OCI-LY1 (cell line): ENCODE data around the gene OR11A1.

Experiments
- H2AFZ ChIP-seq: fragments of 200-600 bp; sonication (generic), shearing (Covaris generic); 2 replicates; pipeline ENCODE4 v1.6.0; 2014; ENCODE audit warnings: antibody characterized with exemption, mild to moderate bottlenecking, low read length
- H3F3A ChIP-seq: fragments of 200-600 bp; sonication (generic), shearing (Covaris generic); 2 replicates; pipeline ENCODE4 v1.6.0; 2014; ENCODE audit warnings: mild to moderate bottlenecking, antibody characterized with exemption, low read length, moderate library complexity; ENCODE audit not compliant: insufficient read depth
- H3K27ac ChIP-seq: fragments of 200-600 bp; sonication (generic); 2 replicates; pipeline ENCODE4 v1.5.1; 2014; ENCODE audit warnings: low read length, mixed run types, mild to moderate bottlenecking, low read depth; ENCODE audit not compliant: poor library complexity, severe bottlenecking
- H3K27me3 ChIP-seq: fragments of 200-600 bp; sonication (generic); 2 replicates; pipeline ENCODE4 v1.6.0; 2014; ENCODE audit warnings: antibody characterized with exemption, mild to moderate bottlenecking, low read length, moderate library complexity; ENCODE audit not compliant: insufficient read depth
- H3K36me3 ChIP-seq: fragments of 200-600 bp; sonication (generic); 2 replicates; pipeline ENCODE4 v1.6.1; 2014; ENCODE audit warnings: mild to moderate bottlenecking, antibody characterized with exemption, low read length, moderate library complexity, mixed read lengths; ENCODE audit not compliant: insufficient read depth
- H3K4me1 ChIP-seq: fragments of 200-600 bp; sonication (generic); 2 replicates; pipeline ENCODE4 v1.5.1; 2014; ENCODE audit warnings: mild to moderate bottlenecking, low read length, moderate library complexity; ENCODE audit not compliant: insufficient read depth, severe bottlenecking
- H3K4me2 ChIP-seq: fragments of 200-600 bp; sonication (generic), shearing (Covaris generic); 2 replicates; pipeline ENCODE4 v1.6.1; 2014; ENCODE audit warnings: low read length
- H3K4me3 ChIP-seq: fragments of 200-600 bp; sonication (generic); 2 replicates; pipeline ENCODE4 v1.5.1; 2014; ENCODE audit warnings: low read length, low read depth, mild to moderate bottlenecking, mixed read lengths; ENCODE audit not compliant: poor library complexity, severe bottlenecking
- H3K79me2 ChIP-seq: fragments of 200-600 bp; shearing (Covaris generic); 2 replicates; pipeline ENCODE4 v1.6.1; 2016; ENCODE audit warnings: mixed run types, low read length, mixed read lengths; ENCODE audit not compliant: insufficient read depth
- H3K9ac ChIP-seq: fragments of 200-600 bp; sonication (generic), shearing (Covaris generic); 2 replicates; pipeline ENCODE4 v1.6.1; 2014; ENCODE audit warnings: mild to moderate bottlenecking, low read length, mixed read lengths
- H3K9me2 ChIP-seq: fragments of 200-600 bp; sonication (generic), shearing (Covaris generic); 2 replicates; pipeline ENCODE4 v1.6.1; 2014; ENCODE audit warnings: low read depth, mild to moderate bottlenecking, low read length, mixed read lengths
- H3K9me3 ChIP-seq: fragments of 200-600 bp; shearing (Covaris generic); 2 replicates; pipeline ENCODE4 v1.6.1; 2014; ENCODE audit warnings: low read length, mixed read lengths
- H4K20me1 ChIP-seq: fragments of 200-600 bp; sonication (generic), shearing (Covaris generic); 2 replicates; pipeline ENCODE4 v1.6.0; 2016; ENCODE audit warnings: mild to moderate bottlenecking, low read length; ENCODE audit not compliant: insufficient read depth
- EZH2 ChIP-seq: fragments of 200-600 bp; sonication (generic), shearing (Covaris generic); IDR thresholded peaks from 2 replicates; pipeline ENCODE4 v1.8.0; 2017; ENCODE audit warnings: borderline replicate concordance, mixed run types, mild to moderate bottlenecking, antibody characterized with exemption, low read length, moderate library complexity, mixed read lengths
- TF ChIP-seq, protein P1 (sequence below): fragments of 200-600 bp; sonication (generic), shearing (Covaris generic); IDR thresholded peaks from 2 replicates; pipeline ENCODE4 v1.5.1; 2017; ENCODE audit warnings: mild to moderate bottlenecking, antibody characterized with exemption, low read length, moderate library complexity, mixed read lengths

The OR11A1 gene

DNA sequence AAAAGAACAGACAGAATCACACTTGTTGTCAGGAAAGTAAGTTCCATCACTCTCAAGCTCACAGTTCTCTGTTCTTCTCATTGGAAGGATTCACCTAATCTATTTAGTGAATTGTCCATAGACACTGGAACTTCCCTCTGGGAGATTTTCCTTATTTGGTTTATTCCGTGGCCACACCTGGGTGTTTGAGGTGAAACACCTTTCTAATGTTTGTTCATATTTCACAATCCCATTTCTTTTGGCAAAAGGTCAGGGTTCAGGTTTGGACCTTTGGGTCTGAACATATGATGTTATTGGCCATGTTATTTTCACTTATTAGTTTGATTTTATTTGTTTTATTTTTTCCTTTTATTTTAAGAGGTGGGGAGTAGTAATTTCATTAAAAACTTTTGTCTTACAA is 26.9 kb upstream of the OR11A1 start:
- Histone ChIP-seq H3K36me3 (no peaks in the 10 kb centered on the region), H3K9ac (no peak overlapping the region), H3K4me3 (no peak overlapping the region), H3K27me3 (no peaks in the 10 kb centered on the region), H2AFZ (no peak overlapping the region), H3K4me2 (no peak overlapping the region), H3K9me3 (no peaks in the 10 kb centered on the region), H3K27ac (no peak overlapping the region), H3K9me2 (no peaks in the 10 kb centered on the region), H4K20me1 (no peaks in the 10 kb centered on the region), H3K79me2 (no peaks in the 10 kb centered on the region), H3K4me1 (no peaks in the 10 kb centered on the region), H3F3A (no peaks in the 10 kb centered on the region)
- TF ChIP-seq, protein P1, sequence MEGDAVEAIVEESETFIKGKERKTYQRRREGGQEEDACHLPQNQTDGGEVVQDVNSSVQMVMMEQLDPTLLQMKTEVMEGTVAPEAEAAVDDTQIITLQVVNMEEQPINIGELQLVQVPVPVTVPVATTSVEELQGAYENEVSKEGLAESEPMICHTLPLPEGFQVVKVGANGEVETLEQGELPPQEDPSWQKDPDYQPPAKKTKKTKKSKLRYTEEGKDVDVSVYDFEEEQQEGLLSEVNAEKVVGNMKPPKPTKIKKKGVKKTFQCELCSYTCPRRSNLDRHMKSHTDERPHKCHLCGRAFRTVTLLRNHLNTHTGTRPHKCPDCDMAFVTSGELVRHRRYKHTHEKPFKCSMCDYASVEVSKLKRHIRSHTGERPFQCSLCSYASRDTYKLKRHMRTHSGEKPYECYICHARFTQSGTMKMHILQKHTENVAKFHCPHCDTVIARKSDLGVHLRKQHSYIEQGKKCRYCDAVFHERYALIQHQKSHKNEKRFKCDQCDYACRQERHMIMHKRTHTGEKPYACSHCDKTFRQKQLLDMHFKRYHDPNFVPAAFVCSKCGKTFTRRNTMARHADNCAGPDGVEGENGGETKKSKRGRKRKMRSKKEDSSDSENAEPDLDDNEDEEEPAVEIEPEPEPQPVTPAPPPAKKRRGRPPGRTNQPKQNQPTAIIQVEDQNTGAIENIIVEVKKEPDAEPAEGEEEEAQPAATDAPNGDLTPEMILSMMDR: no peak
- no peak for TF ChIP-seq EZH2

DNA sequence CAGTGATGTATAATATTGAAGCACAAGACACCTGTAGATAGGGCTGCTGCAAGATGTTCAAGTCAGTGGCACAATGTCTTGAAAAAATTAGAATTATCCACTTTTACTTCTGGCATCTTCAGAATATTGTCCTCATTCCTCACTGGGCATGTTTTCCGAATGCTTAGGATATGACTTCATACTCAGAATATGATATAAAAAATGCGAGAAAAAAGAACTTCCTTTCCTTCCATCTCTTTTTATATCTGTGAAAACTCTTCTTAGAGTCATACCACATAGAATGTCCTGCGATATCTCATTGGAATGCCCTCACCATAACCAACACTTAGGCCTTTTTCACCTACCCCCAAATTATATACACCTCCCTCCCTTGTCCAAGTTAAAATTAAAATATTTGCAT is 26.3 kb upstream of the OR11A1 start:
- H2AFZ ChIP-seq: no peak overlapping the region
- no peaks in the 10 kb centered on the region for H4K20me1 ChIP-seq
- H3K9me2 ChIP-seq: no peaks in the 10 kb centered on the region
- no peaks in the 10 kb centered on the region for H3K27me3 ChIP-seq
- no peaks in the 10 kb centered on the region for H3K4me1 ChIP-seq
- no peak overlapping the region for H3K27ac ChIP-seq
- no peak overlapping the region for H3K9ac ChIP-seq
- H3K4me2 ChIP-seq: no peak overlapping the region
- no peak for TF ChIP-seq EZH2
- TF ChIP-seq, protein P1: no peak
- H3K4me3 ChIP-seq: no peak overlapping the region
- H3K79me2 ChIP-seq: no peaks in the 10 kb centered on the region
- H3F3A ChIP-seq: no peaks in the 10 kb centered on the region
- H3K9me3 ChIP-seq: no peaks in the 10 kb centered on the region
- no peaks in the 10 kb centered on the region for H3K36me3 ChIP-seq

DNA sequence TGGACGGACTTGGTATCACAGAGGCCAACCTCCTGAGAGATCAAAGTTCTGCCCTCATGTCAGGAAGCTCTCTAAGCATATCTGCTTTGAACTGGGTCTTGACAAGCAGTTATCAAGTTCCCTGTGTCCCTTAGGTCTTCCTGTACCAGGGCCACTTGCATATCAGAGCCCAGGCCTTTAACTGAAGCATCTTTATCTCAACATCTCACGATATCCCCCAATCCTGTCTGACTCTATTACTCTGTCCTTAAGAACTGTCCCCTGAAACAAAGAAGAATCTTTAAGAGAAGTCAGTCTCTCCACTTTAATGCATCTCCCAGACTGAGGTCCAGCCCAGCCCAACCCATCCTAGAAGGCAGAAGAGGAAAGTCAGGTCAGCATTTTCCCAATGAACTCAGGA is 22.7 kb upstream of the OR11A1 start:
- no peaks in the 10 kb centered on the region for H3K4me1 ChIP-seq
- H3K4me3 ChIP-seq: no peak overlapping the region
- no peaks in the 10 kb centered on the region for H3K27me3 ChIP-seq
- TF ChIP-seq, protein P1: no peak
- TF ChIP-seq EZH2: no peak
- no peak overlapping the region for H3K27ac ChIP-seq
- no peak overlapping the region for H2AFZ ChIP-seq
- H3F3A ChIP-seq: no peaks in the 10 kb centered on the region
- H3K36me3 ChIP-seq: no peaks in the 10 kb centered on the region
- no peak overlapping the region for H3K4me2 ChIP-seq
- H4K20me1 ChIP-seq: no peaks in the 10 kb centered on the region
- no peaks in the 10 kb centered on the region for H3K9me3 ChIP-seq
- H3K9ac ChIP-seq: no peak overlapping the region
- H3K79me2 ChIP-seq: no peaks in the 10 kb centered on the region
- H3K9me2 ChIP-seq: no peaks in the 10 kb centered on the region
